ENCODE results near the gene OR1E1.
"Not testable (repeated sequence)": the region's sequence is repeated elsewhere in the genome, so short reads cannot be mapped to it uniquely, and the experiment has no call there.

The OR1E1 gene

DNA sequence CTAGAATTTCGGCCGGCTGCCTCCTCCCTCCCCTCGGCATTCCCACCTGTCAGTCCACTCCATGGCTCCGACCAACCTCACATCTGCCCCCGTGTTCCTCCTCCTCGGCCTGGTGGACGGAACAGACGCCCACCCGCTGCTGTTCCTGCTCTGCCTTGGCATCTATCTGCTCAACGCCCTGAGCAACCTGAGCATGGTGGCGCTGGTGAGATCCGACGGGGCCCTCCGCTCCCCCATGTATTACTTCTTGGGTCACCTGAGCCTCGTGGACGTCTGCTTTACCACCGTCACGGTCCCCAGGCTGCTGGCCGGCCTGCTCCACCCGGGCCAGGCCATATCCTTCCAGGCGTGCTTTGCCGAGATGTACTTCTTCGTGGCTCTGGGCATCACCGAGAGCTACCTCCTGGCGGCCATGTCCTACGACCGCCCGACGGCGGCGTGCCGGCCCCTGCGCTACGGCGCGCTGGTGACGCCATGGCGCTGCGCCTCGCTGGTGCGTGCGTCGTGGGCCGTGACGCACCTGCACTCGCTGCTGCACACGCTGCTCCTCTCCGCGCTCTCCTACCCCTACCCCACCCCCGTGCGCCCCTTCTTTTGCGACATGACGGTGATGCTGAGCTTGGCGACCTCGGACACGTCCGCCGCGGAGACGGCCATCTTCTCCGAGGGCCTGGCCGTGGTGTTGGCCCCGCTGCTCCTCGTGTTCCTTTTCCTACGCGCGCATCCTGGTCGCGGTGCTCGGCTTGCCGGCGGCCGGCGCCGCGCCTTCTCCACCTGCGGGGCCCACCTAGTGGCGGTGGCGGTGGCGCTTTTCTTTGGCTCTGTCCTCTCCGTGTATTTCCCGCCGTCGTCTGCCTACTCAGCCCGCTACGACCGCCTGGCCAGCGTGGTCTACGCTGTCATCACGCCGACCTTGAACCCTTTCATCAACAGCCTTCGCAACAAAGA, 12.1 kb downstream of the OR1E1 start, which contains the start of gene OR3A2:
Gene OR3A2, minus strand, starts transcription at position 440 of the 948 bp plus-strand sequence.
- Mint-ChIP-seq H3K9me3 (no peaks in the 10 kb centered on the region), H3K27me3 (peaks cover 56% of the 10 kb centered on the region), H3K27ac (no peak within 1 kb of the TSS), H3K36me3 (ENCODE audit: low read depth) (no peaks in the 10 kb centered on the region), H3K4me1 (ENCODE audit: low read depth) (no peaks in the 10 kb centered on the region), H3K4me3 (peak within 1 kb of the TSS; percentile 52)
- no peak for DNase-seq

DNA sequence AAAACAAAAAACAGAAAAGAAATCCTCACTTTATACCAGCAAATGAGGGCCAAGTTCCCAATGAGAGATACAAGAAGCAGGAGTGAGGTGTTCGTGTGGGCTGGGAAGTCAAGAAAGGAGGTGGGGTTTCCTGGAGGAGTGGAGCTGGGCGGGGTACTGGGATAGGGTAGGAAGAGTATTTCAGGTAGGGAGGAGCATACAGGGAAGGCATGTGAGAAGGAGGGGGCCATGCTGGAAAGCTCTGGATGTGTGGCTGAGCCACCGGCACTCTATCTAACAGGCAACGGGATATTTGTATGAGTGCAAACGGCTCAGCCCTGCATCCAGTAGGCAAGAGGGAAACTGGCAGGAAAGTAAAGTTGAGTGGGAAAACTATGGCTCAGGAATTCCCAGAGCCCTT, 16.3 kb downstream of the OR1E1 start:
- Mint-ChIP-seq H3K36me3 (ENCODE audit: low read depth) (no peaks in the 10 kb centered on the region), H3K9me3 (no peaks in the 10 kb centered on the region), H3K27me3 (peaks cover 66% of the 10 kb centered on the region)

DNA sequence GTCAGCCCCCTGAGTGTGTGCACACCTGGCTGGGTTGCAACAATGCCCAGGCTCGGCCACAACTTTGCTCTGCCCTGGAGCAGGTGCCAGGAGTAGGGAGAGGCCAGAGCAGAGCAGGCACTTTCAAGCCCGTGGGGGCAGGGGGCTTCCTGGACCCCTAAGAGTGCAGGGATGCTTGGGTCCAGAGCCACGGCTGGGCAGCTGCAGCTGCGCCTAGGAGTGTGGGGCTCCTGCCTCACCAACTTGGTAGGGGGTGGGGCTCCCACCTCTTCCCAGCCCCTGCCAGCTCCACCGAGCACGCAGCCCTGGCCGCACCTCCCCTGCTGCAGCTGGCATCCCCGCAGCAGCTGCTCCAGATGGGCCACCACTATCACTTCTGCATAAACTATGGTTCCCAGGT, 19.9 kb downstream of the OR1E1 start:
- Mint-ChIP-seq H3K36me3 (ENCODE audit: low read depth) (no peaks in the 10 kb centered on the region), H3K27ac (no peak overlapping the region), H3K4me1 (ENCODE audit: low read depth) (no peaks in the 10 kb centered on the region), H3K27me3 (peaks cover 43% of the 10 kb centered on the region), H3K4me3 (no peak overlapping the region), H3K9me3 (peaks cover 13% of the 10 kb centered on the region)
- DNase-seq, result no peak

More for the DNA sequence above, 16.3 kb downstream of the OR1E1 start:
- no peak for DNase-seq
- no peaks in the 10 kb centered on the region for H3K4me1 Mint-ChIP-seq (ENCODE audit: low read depth)
- H3K27ac Mint-ChIP-seq, result no peak overlapping the region
- H3K4me3 Mint-ChIP-seq, result no peak overlapping the region

DNA sequence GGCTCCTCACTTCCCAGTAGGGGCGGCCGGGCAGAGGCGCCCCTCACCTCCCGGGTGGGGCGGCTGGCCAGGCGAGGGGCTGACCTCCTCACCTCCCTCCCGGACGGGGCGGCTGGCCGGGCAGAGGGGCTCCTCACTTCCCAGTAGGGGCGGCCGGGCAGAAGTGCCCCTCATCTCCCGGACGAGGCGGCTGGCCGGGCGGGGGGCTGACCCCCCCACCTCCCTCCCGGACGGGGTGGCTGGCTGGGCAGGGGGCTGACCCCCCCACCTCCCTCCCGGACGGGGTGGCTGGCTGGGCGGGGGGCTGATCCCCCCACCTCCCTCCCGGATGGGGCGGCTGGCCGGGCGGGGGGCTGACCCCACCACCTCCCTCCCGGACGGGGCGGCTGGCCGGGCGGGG, 27.0 kb downstream of the OR1E1 start:
- not testable (repeated sequence) for H3K36me3 Mint-ChIP-seq (ENCODE audit: low read depth); DNase-seq; H3K27ac Mint-ChIP-seq; H3K4me3 Mint-ChIP-seq; H3K4me1 Mint-ChIP-seq (ENCODE audit: low read depth)
- H3K27me3 Mint-ChIP-seq, result peaks cover 28% of the 10 kb centered on the region
- H3K9me3 Mint-ChIP-seq, result peaks cover 26% of the 10 kb centered on the region

Data from activated T-cell treated with anti-CD3 and anti-CD28 coated beads, Interleukin-2, amount 50 U/mL, for 24 hours (primary cell).